H9 (cell line): Measurements from ENCODE around the gene SNX18. TPM values are rescaled to one million over a fixed set of nuclear protein-coding genes. Genes with fewer than 3 reads are reported as not detected.

ENCODE experiments used
- DNase-seq: peaks from one replicate; pipeline ENCODE4 v3.0.0-alpha.2; 2017
- H2AFZ ChIP-seq: one replicate; pipeline ENCODE4 v1.6.1; 2013; ENCODE audit warnings: mild to moderate bottlenecking, low read length, control low read depth, moderate library complexity
- H2AK5ac ChIP-seq: 2 replicates; pipeline ENCODE4 v1.6.1; 2013; ENCODE audit warnings: low read length, control low read depth, mixed read lengths; ENCODE audit not compliant: insufficient read length
- H2BK120ac ChIP-seq: one replicate; pipeline ENCODE4 v1.6.1; 2013; ENCODE audit warnings: low read depth, mild to moderate bottlenecking, low read length, control low read depth, inconsistent platforms; ENCODE audit not compliant: poor library complexity, severe bottlenecking
- H2BK12ac ChIP-seq: 2 replicates; pipeline ENCODE4 v1.6.1; 2013; ENCODE audit warnings: low read length, control low read depth, mixed read lengths, low read depth; ENCODE audit not compliant: insufficient read length
- H2BK15ac ChIP-seq: 2 replicates; pipeline ENCODE4 v1.6.1; 2013; ENCODE audit warnings: low read depth, low read length, control low read depth
- H2BK20ac ChIP-seq: one replicate; pipeline ENCODE4 v1.6.1; 2013; ENCODE audit warnings: low read depth, mild to moderate bottlenecking, low read length, control low read depth, inconsistent platforms; ENCODE audit not compliant: poor library complexity, severe bottlenecking
- H2BK5ac ChIP-seq: 2 replicates; pipeline ENCODE4 v1.6.1; 2013; ENCODE audit warnings: low read length, control low read depth, mixed read lengths; ENCODE audit not compliant: insufficient read length
- H3K14ac ChIP-seq: 2 replicates; pipeline ENCODE4 v1.6.1; 2013; ENCODE audit warnings: low read length, control low read depth; ENCODE audit not compliant: insufficient read depth
- H3K18ac ChIP-seq: 2 replicates; pipeline ENCODE4 v1.6.1; 2013; ENCODE audit warnings: low read depth, mild to moderate bottlenecking, mixed read lengths, low read length, control low read depth; ENCODE audit not compliant: insufficient read length
- H3K23ac ChIP-seq: 2 replicates; pipeline ENCODE4 v1.6.1; 2013; ENCODE audit warnings: low read length, control low read depth, mixed read lengths, low read depth; ENCODE audit not compliant: insufficient read length
- H3K23me2 ChIP-seq: 2 replicates; pipeline ENCODE4 v1.6.1; 2013; ENCODE audit warnings: low read depth, mild to moderate bottlenecking, mixed read lengths, low read length, control low read depth; ENCODE audit not compliant: insufficient read length, poor library complexity, severe bottlenecking
- H3K27ac ChIP-seq: 2 replicates; pipeline ENCODE4 v1.5.1; 2013; ENCODE audit warnings: low read length, control low read depth, mixed read lengths, low read depth; ENCODE audit not compliant: insufficient read length
- H3K27me3 ChIP-seq: 2 replicates; pipeline ENCODE4 v1.6.1; 2013; ENCODE audit warnings: low read length, control low read depth, inconsistent platforms; ENCODE audit not compliant: insufficient read depth
- H3K4ac ChIP-seq: 2 replicates; pipeline ENCODE4 v1.6.1; 2013; ENCODE audit warnings: low read depth, mild to moderate bottlenecking, control low read depth, inconsistent platforms, low read length, moderate library complexity
- H3K4me1 ChIP-seq: 2 replicates; pipeline ENCODE4 v1.6.1; 2013; ENCODE audit warnings: low read length, control low read depth, inconsistent platforms; ENCODE audit not compliant: insufficient read depth
- H3K4me2 ChIP-seq: 2 replicates; pipeline ENCODE4 v1.6.1; 2013; ENCODE audit warnings: low read length, control low read depth, mixed read lengths; ENCODE audit not compliant: insufficient read length, insufficient read depth
- H3K56ac ChIP-seq: 2 replicates; pipeline ENCODE4 v1.6.1; 2013; ENCODE audit warnings: low read depth, mild to moderate bottlenecking, mixed read lengths, low read length, control low read depth; ENCODE audit not compliant: insufficient read length
- H3K79me1 ChIP-seq: 2 replicates; pipeline ENCODE4 v1.6.1; 2013; ENCODE audit warnings: low read depth, mild to moderate bottlenecking, moderate library complexity, low read length, control low read depth, inconsistent platforms; ENCODE audit not compliant: insufficient read depth, poor library complexity, severe bottlenecking
- H3K79me2 ChIP-seq: 2 replicates; pipeline ENCODE4 v1.6.1; 2013; ENCODE audit warnings: low read length, control low read depth, inconsistent platforms; ENCODE audit not compliant: insufficient read depth
- H3K9ac ChIP-seq: 2 replicates; pipeline ENCODE4 v1.6.1; 2013; ENCODE audit warnings: low read length, control low read depth, mixed read lengths; ENCODE audit not compliant: insufficient read length; ENCODE audit errors: extremely low read depth
- H3K9me3 ChIP-seq: one replicate; pipeline ENCODE4 v1.6.1; 2013; ENCODE audit warnings: low read depth, low read length, inconsistent platforms; ENCODE audit not compliant: control insufficient read depth
- H3T11ph ChIP-seq: one replicate; pipeline ENCODE4 v1.6.1; 2013; ENCODE audit warnings: mild to moderate bottlenecking, low read length, control low read depth, inconsistent platforms
- H4K20me1 ChIP-seq: one replicate; pipeline ENCODE4 v1.6.1; 2013; ENCODE audit not compliant: control insufficient read depth, insufficient read length, insufficient read depth
- H4K5ac ChIP-seq: 2 replicates; pipeline ENCODE4 v1.6.1; 2013; ENCODE audit warnings: low read depth, mild to moderate bottlenecking, mixed read lengths, low read length, control low read depth; ENCODE audit not compliant: insufficient read length
- H4K8ac ChIP-seq: replicated peaks from 2 replicates; pipeline ENCODE4 v1.6.1; 2013; ENCODE audit warnings: low read length, control low read depth, mixed read lengths, low read depth; ENCODE audit not compliant: insufficient read length
- H4K91ac ChIP-seq: 2 replicates; pipeline ENCODE4 v1.6.1; 2013; ENCODE audit warnings: low read depth, mild to moderate bottlenecking, moderate library complexity, mixed read lengths, low read length, control low read depth; ENCODE audit not compliant: insufficient read length
- H3K27ac Mint-ChIP-seq, 3 experiments: 2 replicates in 2 of 3; 3 replicates in 1 of 3; pipeline ENCODE4 v1.8.0; 2020 to 2021; ENCODE audit warnings: mixed read lengths in 3 of 3, mild to moderate bottlenecking in 1 of 3, moderate library complexity in 1 of 3
- H3K27me3 Mint-ChIP-seq: 2 replicates; pipeline ENCODE4 v1.8.0; 2021; ENCODE audit warnings: low read depth, mild to moderate bottlenecking, moderate library complexity, mixed read lengths
- H3K36me3 Mint-ChIP-seq, 3 experiments: 2 replicates in 2 of 3; 3 replicates in 1 of 3; pipeline ENCODE4 v1.8.0; 2020 to 2021; ENCODE audit warnings: low read depth in 3 of 3, mixed read lengths in 3 of 3; ENCODE audit not compliant: insufficient read depth in 1 of 3
- H3K4me1 Mint-ChIP-seq, 2 experiments: 2 replicates each; pipeline ENCODE4 v1.8.0; 2020; ENCODE audit warnings: mixed read lengths in 2 of 2
- H3K4me3 Mint-ChIP-seq, 2 experiments: 2 replicates in 1 of 2; 3 replicates in 1 of 2; pipeline ENCODE4 v1.8.0; 2020 to 2021; ENCODE audit warnings: mild to moderate bottlenecking in 2 of 2, mixed read lengths in 2 of 2, moderate library complexity in 1 of 2
- H3K9me3 Mint-ChIP-seq, 2 experiments: 2 replicates in 1 of 2; 3 replicates in 1 of 2; pipeline ENCODE4 v1.8.0; 2020; ENCODE audit warnings: mild to moderate bottlenecking in 2 of 2, mixed read lengths in 2 of 2, moderate library complexity in 1 of 2
- CTCF ChIP-seq: fragments of 200-600 bp; sonication (generic); conservative IDR thresholded peaks from 3 replicates; pipeline ENCODE4 v1.8.0; 2021; ENCODE audit warnings: antibody characterized with exemption, mild to moderate bottlenecking
- total RNA-seq: library from RNA; stranded (reverse); gene quantifications from 2 replicates; pipeline ENCODE4 v1.2.1, GENCODE V29; 2021

The SNX18 gene
- total RNA-seq, 1 experiment from 2014 or later: 17.2 TPM

- no peaks in the 10 kb centered on the region for H3K23me2 ChIP-seq
- H3K18ac ChIP-seq: no peak overlapping the region
- H3K27me3 ChIP-seq: no peaks in the 10 kb centered on the region; the same call in 1 of the 2 replicates
- H2BK15ac ChIP-seq: no peak overlapping the region
- no peak overlapping the region for H3K14ac ChIP-seq
- no peak overlapping the region for H4K8ac ChIP-seq
- H4K91ac ChIP-seq: no peak overlapping the region
- no peak overlapping the region for H3K4ac ChIP-seq
- H3K4me1 Mint-ChIP-seq: no peaks in the 10 kb centered on the region
- no peak overlapping the region for H2AK5ac ChIP-seq
- no peak overlapping the region for H4K5ac ChIP-seq
- H3K27me3 Mint-ChIP-seq: peaks cover 3% of the 10 kb centered on the region; the same call in 1 of the 2 replicates
- no peak for DNase-seq
- no peaks in the 10 kb centered on the region for H3K9me3 ChIP-seq
- H3K9me3 Mint-ChIP-seq: no peaks in the 10 kb centered on the region; a peak in 1 of 5 replicates
- no peak overlapping the region for H3K27ac ChIP-seq
- H2BK5ac ChIP-seq: no peak overlapping the region
- no peak overlapping the region for H2BK20ac ChIP-seq
- H3K56ac ChIP-seq: no peak overlapping the region
- no peaks in the 10 kb centered on the region for H3K4me1 ChIP-seq
- no peaks in the 10 kb centered on the region for H3K79me2 ChIP-seq
- H2AFZ ChIP-seq: no peak overlapping the region
- no peaks in the 10 kb centered on the region for H4K20me1 ChIP-seq
- no peaks in the 10 kb centered on the region for H3K36me3 Mint-ChIP-seq
- H3K9ac ChIP-seq: no peak overlapping the region
- no peak overlapping the region for H3K4me3 Mint-ChIP-seq
- no peak overlapping the region for H3K27ac Mint-ChIP-seq
- no peak overlapping the region for H3T11ph ChIP-seq
- H3K23ac ChIP-seq: no peak overlapping the region
- no peak overlapping the region for H3K4me2 ChIP-seq
- H2BK12ac ChIP-seq: no peak overlapping the region
- H2BK120ac ChIP-seq: no peak overlapping the region
- no peaks in the 10 kb centered on the region for H3K79me1 ChIP-seq
- no peak for TF ChIP-seq CTCF
Observed at GRCh38 chr5:54480296-54480695, 37.3 kb upstream of the SNX18 start.
